ENCODE measurements around the gene CCDC149.

Gene CCDC149

DNA sequence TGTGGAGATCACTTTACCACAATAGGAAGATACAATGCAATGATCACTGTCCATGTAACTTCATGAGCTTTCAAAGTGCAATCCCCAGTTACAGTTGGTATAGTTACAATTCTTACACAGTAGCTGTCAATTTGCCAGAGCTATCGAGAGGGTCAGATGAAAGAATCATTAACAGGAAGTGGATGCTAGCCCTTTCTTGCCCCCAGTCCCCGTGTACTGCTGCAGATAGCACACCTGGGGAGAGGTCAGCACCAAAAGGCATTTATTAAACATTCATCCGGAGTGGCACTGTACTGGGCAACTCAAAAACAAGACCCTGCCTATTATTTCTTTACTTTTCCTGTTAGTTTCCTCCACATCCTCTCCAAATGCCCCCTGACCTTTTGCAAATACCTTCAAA, 69.7 kb downstream of the CCDC149 start:
- no peak for DNase-seq (ENCODE audit: low read depth in 3 of 3)

DNA sequence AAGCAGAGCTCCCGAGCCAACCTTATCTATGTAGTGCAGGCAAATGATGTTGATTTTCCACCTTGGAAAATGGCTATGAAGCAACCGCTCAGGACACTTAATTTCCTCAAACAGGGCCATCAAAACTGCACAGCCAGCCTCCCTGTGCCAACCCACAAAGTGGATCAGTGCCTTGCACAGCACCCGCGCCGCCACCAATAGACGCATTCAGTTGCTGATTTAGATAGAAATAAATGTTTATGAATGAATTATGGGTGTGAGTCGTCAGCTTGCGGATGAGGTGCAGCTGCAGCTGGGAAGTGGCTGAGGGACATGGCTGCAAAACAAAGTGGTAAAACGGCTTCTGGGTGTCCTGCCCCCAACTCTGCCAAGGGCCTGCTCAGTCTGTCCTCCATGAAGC, 70.5 kb downstream of the CCDC149 start:
- no peak for DNase-seq (ENCODE audit: low read depth in 3 of 3)

DNA sequence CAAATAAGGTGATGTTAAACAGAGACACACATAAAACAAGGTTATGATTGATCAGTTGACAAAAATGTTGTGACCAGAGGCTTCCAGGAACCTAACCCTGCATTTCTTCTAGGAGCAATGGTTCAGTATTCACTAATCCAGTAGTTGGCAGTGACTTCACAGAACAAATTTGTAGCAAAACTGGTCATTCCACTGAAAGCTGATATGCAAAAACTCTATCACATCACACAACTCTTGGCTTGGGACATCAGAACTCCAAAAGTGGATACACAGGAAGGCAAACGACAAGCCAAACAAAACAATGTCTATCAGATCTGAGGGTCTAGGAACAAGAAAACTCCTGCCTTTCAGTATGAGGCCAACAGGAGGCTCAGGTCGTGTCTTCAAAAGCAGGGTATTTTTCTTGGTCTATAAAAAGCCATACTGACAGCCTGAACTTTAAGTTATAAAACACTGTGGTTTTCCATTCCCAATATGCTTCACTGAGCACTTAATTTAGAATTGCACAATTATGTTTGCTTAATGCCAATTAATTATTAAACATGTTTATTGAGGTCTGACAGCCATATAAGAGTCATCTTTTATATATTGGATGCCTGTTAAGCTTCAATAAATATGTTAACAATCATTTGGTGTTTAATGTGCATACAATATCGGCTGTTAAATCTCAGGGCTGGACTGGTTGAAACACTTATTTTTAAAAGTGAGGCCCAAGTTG, 71.9 kb downstream of the CCDC149 start:
- DNase-seq (ENCODE audit: low read depth in 3 of 3) = no peak

DNA sequence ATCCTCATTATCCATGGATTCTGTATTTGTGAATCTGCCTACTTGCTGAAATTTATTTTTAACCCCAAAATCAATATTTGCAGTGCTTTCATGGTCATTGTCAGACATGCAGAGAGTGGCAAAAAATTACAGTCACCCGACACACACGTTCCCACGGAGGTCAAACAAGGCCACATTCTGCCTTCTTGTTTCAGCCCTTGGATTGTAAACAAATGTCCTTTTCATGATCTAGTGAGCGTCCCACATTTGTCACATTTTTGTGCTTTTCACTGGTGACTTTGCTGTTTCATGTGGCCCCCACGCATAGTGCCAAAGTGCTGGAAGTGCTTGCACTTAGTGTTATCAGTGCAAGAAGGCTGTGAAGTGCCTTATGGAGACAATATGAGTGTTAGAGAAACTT, 72.5 kb downstream of the CCDC149 start:
- DNase-seq (ENCODE audit: low read depth in 3 of 3) = no peak

DNA sequence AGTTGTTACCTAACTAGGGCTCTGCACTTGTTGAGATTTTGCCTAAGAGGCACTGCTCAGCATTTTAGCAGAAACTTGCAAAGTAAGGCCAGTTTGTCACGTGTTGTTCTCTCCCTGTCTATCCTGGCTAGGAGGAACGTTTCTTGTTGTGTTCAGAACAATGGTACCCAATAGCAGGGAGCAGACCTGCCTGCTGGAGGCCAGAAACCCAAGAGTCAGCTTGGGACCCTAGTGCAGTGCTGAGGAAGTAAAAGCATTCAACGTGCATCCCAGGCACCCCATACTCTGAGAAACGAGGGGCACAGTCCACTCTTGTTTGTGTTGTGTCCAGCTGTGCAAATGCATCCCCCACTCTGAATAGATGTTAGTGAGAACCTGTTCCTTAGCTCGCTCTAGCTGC, 75.1 kb downstream of the CCDC149 start:
- DNase-seq (ENCODE audit: low read depth in 3 of 3) = no peak

DNA sequence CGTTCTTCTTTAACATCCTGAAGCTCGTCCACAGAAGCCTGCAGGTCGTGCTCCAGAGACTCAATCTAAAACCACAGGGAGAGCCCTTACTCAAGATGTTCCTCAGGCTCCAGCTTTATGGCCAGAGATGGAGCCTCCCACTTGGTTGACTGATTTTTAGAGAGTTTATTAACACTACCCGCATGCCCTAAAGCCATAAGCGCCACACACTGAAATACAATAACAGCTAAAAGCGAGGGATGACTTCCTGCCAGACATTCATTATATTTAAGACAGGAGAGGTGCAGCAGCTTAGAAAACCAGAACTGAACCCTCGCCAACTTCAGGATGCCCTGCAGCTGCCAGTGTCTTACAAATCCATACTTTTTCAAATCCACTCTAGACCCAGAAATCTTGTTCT, 75.5 kb downstream of the CCDC149 start:
- DNase-seq (ENCODE audit: low read depth in 3 of 3) = no peak

DNA sequence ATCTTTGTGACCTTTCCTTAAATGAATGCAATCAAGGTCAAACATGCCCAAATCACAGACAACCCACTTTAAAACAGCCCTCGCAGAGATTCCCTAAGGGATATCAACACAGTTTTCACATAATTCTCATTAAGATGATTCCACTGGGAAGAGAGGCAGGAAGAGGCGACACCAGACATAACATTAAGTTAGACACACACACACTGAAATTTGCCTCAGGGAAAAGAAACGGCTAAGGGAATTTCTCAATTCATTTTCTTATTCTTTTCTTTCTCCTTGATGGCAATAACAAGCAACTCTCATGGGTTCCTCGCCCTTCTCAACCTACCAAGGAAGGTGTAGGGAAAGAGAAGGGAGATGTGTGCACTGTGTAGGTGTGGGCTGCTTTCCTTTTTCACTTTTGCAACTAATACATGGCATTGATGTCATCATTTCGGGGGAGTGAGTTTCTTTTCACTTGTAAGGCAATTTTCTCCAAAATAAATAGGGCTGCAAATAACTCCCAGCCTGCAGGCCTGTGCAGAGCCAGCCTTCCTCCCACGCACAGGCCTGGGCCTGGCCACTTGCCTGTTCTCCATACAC, 76.1 kb downstream of the CCDC149 start:
- no peak for DNase-seq (ENCODE audit: low read depth in 3 of 3)

DNA sequence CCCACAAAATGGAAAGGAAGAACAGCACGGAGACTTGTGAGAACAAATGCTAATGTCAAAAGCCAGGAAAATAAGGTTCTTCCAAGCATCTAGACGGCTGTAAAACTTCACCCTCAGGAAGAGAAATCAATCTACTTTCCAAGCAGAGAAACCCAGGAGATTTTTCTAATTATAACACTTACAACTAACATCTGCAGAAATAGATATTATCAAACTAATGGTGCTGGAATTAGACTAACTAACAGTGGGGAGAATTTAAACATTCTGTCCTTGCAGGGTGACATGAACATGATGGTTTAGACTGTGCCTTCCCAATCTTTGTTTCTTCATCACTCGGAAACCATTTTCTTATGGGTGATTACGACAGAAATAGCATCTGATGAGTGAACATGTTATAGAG, 77.1 kb downstream of the CCDC149 start:
- no peak for DNase-seq (ENCODE audit: low read depth in 3 of 3)

DNA sequence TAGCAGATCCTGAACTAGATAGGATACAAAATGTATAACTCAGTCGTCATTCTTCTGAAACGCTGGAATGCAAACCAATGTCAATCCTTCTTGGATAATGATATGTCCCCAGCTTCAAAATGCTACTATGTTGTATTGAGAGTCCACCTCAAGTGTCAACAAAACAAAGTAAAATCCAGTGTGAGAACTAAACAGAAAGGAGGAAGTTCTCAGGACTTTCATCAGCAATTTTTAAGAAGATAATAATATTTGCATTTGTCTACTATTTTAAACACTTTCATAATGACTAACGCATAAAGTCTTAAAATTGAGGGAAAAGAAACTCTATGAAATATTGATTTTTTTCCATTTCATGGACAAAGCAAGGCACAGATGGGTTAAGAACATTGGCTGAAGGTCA, 81.2 kb downstream of the CCDC149 start:
- DNase-seq (ENCODE audit: low read depth in 3 of 3) = no peak

DNA sequence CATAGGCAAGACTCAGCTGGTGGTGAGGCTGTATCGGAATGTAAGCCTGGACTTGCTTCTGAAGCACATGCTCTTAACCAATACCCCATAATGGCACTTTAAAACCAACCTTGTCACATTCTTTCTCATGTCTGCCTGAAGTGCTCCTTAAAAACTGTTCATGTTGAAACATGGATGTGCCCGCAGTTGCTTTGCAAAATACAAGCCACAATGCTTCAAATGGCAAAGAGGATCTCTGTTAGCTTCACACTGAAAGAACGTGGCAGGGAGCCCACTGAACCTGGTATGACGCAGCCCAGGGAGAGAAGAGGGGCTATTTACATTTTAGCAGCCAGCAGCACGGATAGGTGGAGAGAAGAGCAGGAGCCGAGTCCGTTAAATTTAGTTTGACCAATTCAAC, 88.1 kb downstream of the CCDC149 start:
- DNase-seq (ENCODE audit: low read depth in 3 of 3) = no peak

DNA sequence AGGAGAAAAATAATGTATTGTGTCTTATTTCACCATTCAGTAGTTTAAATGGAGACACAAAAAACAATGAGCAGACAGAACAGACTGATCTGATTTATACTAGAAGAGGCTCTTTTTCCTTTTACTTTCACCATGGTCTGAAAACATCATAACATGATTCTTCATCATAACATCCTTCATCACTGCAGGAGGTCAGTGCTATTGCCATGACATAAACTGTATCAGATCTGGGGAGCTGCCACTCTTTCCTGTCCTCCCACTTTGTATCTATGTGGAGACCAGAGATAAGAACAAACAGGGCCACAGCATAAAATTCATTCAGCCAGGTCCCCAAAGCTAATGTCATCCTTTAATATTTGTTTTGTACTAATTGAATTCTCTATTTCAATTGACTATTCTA, 92.3 kb downstream of the CCDC149 start:
- DNase-seq (ENCODE audit: low read depth in 3 of 3) = no peak

DNA sequence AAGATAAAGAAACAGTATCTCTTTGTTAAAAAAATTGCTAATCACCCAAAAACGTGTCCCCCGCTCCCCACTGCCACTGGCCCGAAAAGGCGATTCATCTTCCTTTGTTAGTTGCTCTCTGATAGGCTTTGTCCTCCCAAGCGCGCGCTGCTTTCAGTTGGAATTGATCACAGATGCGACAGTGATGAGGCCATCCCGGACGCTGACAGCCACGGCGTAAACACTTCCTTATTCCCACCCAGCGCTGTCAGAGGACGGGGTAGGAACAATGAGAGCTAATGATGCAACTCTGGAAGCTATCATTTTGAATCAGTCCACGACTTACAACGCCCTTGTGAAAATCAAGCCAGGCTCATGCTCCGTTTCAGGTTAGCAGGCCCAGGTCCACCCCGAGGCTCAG, 96.0 kb downstream of the CCDC149 start:
- DNase-seq (ENCODE audit: low read depth in 3 of 3) = no peak

DNA sequence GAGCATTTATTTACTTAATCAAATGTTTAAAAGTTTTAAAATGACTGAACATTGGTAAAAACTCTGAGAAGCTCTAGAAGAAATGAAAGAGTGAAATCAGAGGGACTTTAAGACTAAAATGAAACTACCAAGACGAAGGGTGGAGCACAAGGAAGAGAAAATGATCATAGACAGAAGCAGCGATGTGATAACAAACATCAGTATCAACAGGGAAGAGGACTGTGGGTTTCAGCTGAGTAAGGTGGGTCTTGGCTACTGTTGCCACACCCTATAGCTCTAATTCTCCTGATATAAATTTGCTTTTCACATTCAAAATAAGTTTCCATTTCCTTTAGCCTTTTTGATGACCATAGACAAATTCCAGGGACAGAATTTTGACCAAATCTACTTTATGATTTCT, 99.1 kb downstream of the CCDC149 start:
- no peak for DNase-seq (ENCODE audit: low read depth in 3 of 3)

DNA sequence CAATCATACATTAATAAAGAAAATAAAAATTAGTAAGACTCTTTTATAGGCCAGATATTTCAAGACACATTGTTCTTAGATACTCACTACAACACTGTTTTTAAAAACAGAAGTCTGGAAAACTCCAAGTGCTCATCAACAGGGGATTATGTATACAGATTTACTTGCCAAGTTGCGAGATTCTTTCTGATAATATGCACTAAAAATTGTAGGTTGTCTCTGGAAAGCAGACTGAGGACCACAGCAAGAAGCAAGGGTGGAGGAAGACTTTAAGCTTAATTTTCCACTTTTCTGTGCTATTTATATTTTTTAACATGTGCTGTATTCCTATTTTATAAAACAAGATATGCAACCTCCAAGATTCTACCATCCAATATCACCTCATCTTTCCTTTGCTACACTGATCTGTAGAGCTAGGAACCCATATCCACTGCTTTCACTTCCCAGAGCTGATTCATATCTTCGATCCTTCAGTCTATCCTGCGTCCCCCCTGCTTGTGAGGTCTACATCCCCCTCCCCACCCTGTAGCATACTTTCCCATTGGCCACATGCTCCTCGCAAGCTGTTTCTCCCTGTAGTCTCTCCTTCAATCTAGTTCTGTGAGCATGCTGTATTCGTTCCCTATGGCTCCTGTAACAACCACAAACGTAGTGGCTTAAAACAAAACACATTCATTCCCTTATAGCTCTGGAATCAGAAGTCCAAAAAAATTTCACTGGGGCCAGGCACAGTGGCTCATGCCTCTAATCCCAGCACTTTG, 101.8 kb downstream of the CCDC149 start:
- no peak for DNase-seq (ENCODE audit: low read depth in 3 of 3)

DNA sequence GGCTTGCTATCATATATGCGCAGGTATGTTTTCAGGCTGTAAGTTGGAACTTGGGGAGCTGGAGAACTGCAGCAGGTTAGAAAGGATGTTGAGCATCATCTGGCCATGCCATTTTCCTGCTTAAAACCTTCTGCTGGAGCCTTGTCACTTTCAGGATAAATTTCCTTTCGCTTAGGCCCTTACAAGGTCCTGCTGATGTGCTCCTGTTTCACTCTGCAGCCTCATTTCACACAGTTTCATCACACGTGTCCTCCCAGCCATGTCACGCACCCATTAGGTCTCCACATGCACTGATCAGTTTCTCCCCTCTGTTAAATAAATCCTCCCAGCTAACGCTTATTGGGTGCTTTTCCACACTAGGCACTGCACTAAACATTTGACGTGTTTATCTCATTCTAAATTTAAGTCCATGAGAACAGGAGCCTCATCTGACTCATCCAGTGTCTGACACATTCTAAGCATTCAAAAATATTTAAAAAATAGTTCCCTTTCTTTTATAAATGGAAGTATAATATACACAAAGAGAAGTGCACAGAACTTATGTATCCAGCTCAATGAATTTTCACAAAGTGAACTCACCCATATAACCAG, 102.9 kb downstream of the CCDC149 start:
- DNase-seq (ENCODE audit: low read depth in 3 of 3) = no peak

DNA sequence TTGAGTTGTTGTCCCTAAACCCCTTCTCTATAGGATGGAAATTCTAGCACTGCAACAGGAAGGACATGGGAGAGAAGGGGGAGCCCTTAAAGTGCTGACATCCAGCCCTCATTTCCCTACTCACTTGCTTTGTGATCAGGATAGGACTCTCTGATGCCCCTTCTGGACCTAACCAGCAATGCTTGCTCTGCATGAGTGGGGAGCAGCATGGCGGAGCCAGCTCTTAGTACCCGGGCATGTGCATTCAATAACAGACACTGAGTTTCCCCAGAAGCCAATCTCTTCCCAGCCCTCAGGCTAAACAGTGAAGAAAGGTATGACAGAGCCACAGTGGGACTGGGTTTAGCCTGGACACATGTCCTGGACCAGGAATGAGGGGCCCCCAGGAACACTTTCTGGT, 103.5 kb downstream of the CCDC149 start:
- no peak for DNase-seq (ENCODE audit: low read depth in 3 of 3)

DNA sequence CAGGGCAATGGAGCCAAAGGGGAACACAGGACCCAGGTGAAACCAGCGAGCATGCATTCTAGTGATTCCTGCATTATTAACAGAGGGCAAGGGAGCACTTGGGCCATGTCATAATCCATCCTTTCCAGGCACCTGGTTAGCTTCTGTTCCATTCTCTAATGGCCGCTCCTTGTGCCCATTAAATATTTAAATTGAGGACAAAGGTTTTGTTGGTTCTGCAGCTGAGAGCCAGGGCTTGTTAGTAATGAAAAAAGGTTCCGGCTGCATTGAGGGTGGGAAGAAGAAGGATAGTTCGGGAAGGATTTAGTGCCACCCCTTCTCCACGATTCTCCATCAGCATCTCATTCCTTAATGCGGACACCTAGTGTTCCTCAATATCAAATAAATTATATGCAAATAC, 103.9 kb downstream of the CCDC149 start:
- DNase-seq (ENCODE audit: low read depth in 3 of 3) = no peak

DNA sequence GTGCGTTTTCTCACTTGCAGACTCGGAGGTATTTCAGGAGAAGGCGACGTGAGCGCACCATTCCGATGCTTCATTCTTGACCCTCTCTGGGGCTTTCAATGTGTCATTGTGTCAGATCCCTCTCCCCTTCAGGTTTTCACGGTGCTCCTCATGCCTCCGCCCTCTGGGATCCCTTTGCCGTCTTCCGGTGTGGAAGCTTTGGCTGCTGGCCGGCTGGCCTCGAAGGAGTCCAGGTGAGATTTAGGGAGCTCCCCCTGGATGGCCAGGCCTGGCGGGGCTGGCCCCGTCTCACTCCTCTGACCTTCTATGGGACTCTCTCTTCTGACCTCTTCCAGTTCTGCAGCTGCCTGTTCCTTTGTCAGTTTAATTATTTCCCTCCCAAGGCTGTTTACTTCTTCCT, 104.6 kb downstream of the CCDC149 start:
- DNase-seq (ENCODE audit: low read depth in 3 of 3) = no peak

DNA sequence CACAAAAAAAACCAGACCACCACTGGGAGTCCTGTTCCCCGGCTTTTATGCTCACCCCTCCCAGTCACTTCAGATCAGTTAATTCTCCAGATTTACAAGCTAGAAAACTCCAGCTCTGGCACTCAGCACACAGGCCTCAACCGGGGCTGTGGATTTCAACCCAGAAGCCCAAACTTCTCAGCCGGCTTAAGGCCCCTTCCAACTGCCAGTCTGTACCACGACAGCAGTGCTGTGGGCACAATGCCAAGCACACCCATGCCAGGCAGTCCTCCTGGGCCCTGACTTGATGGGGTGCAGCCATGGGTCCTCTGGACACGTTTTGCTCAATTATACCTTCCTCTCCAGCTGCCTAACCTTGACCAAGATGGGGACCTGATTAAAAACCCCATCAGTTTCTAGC, 105.2 kb downstream of the CCDC149 start:
- no peak for DNase-seq (ENCODE audit: low read depth in 3 of 3)

DNA sequence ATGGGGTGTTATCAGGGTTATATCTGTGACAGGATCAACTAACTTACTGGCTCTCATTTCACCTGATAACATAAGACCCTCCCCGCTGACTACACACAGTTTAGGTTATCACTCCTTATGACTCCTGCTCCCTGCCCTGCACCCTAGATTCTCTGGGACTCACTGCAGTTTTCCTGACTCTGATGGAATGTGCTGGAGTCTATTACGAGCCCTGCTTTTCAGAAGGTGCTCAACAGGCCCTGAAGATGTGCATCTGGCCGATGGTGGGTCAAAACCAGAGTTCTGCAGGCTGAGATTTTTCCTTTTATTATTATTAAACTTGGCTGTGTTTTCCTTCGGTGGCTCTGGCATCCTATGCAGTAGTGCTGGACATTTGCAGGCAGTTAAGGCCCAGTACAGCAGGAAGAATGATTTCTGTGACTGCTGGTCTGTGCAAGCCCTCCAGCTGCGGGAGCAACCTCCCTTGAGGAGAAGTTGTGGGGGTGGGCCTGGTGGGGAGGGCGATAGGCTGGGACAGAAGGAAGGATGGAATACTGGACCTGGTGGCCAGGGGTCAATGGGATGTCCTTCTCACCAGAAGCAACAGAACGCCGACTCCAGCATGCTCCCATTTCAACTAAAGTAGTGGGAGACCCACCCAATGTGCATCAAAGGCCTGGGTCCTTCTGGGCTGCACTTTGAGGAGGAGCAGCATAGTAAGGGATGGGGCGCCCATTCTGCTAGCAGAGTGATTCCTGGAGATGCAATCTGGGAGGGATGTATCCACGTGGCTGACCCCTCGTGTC, 106.4 kb downstream of the CCDC149 start:
- DNase-seq (ENCODE audit: low read depth in 3 of 3) = no peak

DNA sequence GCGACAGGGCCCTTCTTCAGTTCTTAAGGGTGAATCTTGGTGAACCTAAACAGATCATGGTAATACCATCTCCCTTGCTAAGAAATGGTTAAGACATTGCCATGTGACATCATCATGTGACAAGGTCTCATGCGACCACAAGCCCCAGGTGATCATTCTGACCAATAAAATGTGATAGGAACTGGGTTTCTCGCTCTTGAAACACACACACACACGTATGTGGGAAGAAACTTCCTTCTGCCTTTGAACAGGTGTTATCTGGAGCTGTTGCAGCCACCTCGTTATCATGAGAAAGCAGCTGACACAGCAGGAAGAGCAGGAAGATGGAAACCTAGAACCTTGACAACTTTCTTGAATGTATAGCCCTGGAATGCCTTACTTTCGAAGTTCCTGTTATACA, 107.3 kb downstream of the CCDC149 start:
- no peak for DNase-seq (ENCODE audit: low read depth in 3 of 3)

DNA sequence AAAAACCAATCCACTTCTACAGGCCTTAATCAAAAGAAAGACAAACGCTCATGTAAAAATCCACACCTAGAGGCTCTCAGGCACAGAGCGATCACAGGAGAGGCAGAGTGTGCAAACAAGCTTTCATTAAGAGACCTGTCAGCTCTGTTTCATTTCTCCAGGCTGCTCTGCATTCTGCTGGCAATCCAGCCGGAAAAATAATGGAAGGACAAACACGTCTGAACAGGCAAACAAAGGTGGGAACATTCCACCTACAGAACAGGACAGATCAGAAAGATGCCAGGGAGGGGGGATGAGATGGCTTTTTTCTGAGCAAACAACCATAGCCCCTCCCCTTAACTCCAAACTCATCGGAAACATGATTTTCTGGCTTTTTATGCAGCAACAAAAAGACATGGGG, 107.8 kb downstream of the CCDC149 start:
- DNase-seq (ENCODE audit: low read depth in 3 of 3) = no peak
